ENCODE measurements around the gene CPEB1.
"Not testable (repeated sequence)": the region's sequence is repeated elsewhere in the genome, so short reads cannot be mapped to it uniquely, and the experiment has no call there.

CPEB1 gene

GRCh38 chr15:82502700-82503339 is 144.3 kb downstream of the CPEB1 start:
- not testable (repeated sequence) for DNase-seq

DNA sequence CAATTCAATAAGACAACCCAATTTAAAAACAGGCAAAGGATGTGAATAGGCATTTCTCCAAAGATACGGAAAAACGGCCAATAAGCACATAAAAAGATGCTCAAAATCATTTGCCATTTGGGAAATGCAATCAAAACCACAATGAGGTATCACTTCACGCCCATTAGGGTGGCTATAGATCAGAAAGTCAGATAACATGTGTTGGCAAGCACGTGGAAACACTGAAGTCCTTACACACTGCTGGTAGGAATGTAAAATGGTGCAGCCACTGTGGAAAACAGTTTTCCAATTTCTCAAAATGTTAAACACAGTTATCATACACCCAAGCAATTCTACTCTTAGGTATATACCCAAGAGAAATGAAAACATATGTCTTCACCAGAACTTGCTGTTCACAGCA is 146.4 kb downstream of the CPEB1 start:
- DNase-seq, result not testable (repeated sequence)

GRCh38 chr15:82497978-82498377 is 149.2 kb downstream of the CPEB1 start:
- not testable (repeated sequence) for DNase-seq
